ENCODE data around the gene TTLL3.
A peak's percentile ranks its signal among the peaks of the same experiment; 100 is the strongest.
"Not testable (repeated sequence)": the region's sequence is repeated elsewhere in the genome, so short reads cannot be mapped to it uniquely, and the experiment has no call there.

The TTLL3 gene

GRCh38 chr3:9843715-9844438 lies 33.8 kb downstream of the TTLL3 start, which contains the start of gene RPUSD3:
Gene RPUSD3 (minus strand): TSS chr3:9844008. CDS start chr3:9843990, 18 bp downstream.
- DNase-seq, result peak; percentile 99

DNA sequence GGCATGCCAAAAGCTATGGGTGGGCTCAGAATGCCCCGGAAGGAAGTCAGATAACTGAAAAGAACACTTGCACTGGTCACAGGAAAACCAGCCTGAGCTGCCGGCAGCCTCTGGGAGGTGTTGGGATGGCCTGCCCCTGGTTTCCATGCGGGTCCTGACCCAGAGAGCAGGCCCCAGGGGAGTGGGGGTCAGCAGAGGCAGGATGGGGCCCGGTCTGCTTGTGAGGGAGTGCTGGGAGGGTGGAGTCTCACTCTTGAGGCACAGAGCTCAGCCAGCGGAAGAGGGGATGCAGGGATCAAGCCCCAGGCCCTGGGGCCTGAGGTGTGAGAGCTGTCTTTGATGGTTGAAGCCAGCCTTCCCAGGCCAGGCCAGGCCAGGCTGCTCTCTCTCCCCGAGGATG lies 36.2 kb downstream of the TTLL3 start:
- no peak for DNase-seq

- DNase-seq, result no peak
Observed at GRCh38 chr3:9846931-9847488, 36.9 kb downstream of the TTLL3 start.

DNA sequence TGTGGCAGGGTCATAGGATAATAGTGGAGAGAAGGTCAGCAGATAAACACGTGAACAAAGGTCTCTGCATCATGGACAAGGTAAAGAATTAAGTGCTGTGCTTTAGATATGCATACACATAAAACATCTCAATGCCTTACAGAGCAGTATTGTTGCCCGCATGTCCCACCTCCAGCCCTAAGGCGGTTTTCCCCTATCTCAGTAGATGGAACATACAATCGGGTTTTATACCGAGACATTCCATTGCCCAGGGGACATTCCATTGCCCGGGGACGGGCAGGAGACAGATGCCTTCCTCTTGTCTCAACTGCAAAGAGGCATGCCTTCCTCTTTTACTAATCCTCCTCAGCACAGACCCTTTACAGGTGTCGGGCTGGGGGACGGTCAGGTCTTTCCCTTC lies 37.8 kb downstream of the TTLL3 start:
- DNase-seq, result not testable (repeated sequence)

- DNase-seq, result peak; percentile 36
Observed at GRCh38 chr3:9848860-9849259, 38.8 kb downstream of the TTLL3 start.

- DNase-seq, result not testable (repeated sequence)
Observed at GRCh38 chr3:9851383-9851782, 41.3 kb downstream of the TTLL3 start.

DNA sequence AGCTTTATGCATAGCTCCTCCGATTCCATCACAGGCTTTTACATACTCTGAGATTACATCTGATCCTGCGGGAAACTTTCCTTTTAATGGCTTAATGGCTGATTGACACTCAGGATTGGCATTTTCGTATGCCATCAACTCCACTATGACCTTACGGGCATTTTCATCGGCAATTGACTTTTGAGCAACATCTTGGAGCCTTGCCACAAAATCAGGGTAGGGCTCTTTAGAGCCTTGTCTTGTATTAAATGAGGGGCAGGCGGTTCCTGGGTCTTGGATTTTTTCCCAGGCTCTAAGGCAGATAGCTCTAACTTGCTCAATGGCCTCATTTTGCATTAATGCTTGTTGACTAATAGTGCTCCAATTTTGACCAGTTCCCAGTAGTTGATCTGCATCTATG lies 41.9 kb downstream of the TTLL3 start:
- not testable (repeated sequence) for DNase-seq

- DNase-seq, result no peak
Observed at GRCh38 chr3:9852528-9852927, 42.5 kb downstream of the TTLL3 start.

DNA sequence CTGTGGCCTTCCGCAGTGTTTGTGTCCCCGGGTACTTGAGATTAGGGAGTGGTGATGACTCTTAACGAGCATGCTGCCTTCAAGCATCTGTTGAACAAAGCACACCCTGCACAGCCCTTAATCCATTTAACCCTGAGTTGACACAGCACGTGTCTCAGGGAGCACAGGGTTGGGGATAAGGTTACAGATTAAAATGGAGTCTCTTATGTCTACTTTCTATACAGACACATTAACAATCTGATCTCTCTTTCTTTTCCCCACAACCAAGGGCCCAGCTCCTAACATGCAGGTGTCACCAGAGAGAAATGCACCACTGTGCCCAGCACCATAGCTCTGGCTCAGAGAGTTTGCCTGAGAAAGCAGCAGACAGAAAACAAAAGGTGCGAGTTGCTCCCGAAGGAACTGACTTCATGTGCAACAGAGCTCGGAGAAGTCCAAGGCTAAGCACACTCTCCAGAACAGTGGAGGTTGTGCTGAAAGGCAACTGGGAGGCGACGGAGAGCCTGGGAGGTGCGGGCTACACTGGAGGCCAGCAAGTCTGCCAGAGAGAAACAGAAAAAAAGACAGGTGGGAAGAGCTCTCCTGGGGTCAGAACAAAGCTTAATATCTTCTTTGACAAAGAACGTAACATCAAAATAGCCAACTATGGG lies 44.4 kb downstream of the TTLL3 start:
- not testable (repeated sequence) for DNase-seq

- DNase-seq, result no peak
Observed at GRCh38 chr3:9855594-9855993, 45.5 kb downstream of the TTLL3 start.

GRCh38 chr3:9859530-9860025 lies 49.5 kb downstream of the TTLL3 start:
- DNase-seq, result no peak

DNA sequence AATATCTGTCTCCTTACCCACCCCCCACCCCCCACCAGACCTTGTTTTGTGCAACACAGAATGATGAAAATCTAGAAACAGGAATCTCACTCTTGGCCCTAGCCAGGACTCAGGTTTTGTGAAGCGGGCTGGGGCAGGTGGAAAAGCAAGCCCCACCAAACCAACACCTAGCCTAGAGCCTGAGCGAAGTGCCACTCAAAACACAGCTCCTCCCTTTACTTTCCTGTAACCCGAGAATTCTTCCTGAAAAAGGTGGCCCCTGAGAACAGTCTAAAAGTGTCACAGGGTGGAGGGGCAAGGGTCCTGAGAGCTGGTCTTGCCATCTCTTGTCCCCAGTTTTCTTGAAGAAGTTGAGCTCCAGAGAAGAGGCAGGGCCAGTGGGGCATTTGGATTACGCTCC lies 51.1 kb downstream of the TTLL3 start:
- no peak for DNase-seq

- no peak for DNase-seq
Observed at GRCh38 chr3:9861626-9862130, 51.6 kb downstream of the TTLL3 start.

- peak; percentile 41 for DNase-seq
Observed at GRCh38 chr3:9862391-9863057, 52.5 kb downstream of the TTLL3 start.

GRCh38 chr3:9863058-9863772 lies 53.2 kb downstream of the TTLL3 start:
- DNase-seq, result no peak

DNA sequence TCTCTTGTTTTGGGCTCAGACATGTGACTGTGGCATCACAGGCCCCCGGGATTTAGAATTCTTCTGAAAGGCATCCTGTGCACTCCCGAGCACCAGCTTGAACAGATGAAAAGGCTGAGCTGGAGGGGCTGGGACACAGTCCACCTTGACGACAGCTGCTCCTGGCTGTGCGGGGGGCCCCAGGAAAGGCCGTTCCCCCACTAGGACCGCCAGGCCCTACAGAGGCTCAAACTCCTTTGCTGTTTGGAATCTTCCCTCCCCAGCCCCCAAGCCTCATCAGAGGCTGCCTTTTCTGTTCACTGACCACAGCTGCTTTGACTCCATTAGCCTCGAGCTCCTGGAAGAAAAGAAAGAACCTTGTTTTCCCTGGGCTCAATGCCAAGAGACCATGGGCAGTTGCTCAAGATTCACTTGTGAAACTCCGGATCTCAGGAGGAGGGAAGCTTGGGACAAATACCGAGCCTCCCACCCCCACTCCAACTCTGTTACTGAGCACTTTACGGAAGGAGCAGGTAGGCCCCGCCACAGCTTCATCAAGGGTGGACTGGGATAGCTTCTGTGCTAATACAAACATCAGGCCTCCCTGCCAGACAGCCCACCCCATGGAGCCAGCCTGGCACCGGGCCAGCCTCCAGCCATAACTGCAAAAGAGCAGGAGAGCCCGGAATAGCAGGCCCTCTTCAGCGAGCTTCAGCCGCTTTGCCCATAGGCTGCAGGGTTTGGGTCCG lies 54.3 kb downstream of the TTLL3 start:
- peak; percentile 71 for DNase-seq

GRCh38 chr3:9865125-9865637 lies 55.1 kb downstream of the TTLL3 start:
- not testable (repeated sequence) for DNase-seq

DNA sequence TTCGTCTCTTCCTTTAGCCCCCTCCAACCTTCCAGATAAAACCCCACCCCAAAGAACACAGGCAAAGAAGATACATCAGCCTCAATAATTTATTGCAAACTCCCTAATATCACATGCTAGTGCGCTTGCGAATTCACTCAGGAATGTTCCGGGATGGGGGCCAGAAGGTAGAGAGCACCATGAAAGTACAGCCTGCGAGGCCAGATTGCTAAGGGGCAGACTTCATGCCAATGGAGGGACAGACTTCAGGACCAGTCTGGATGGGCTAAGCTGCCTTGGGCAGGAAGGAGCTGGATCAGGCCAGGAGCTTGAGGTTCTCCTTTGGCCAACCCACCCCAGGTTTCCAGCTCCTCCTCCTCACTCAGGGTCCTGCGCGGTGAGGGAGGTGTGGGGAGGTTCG lies 56.6 kb downstream of the TTLL3 start:
- no peak for DNase-seq

DNA sequence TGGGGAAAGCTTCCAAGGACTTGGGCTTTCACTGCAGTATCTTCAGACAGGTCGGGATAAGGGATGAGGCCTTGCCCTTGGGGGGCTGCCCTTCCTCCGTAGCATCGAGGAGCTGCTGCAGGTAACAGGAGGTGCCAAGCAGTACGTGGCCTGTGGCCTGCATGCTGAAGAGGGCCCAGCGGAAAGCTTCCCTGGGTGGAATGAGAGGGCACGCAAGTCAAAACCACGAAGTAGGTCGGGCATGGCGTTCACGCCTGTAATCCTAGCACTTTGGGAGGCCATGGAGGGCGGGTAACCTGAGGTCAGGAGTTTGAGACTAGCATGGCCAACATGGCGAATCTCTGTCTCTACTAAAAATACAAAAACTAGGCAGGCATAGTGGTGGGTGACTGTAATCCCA lies 57.0 kb downstream of the TTLL3 start:
- no peak for DNase-seq

DNA sequence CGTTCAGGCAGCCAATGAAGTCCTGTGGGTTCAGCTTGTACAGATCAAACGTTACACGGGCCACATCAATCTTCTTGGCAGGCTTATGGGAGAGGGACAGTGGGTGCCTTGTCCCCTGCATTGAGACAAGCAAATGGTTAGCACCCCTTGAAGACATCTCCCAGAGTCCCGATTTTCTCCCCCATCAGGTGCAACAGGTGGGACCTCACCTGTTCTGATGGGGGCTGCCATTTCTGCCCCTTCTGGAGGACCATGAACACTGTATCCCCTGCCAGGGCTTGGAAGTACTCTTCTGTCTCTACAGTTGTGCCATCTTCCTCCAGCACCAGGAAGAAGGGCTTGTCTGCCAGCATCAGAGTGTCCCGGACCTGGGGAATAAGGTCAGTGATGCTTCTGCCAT lies 59.9 kb downstream of the TTLL3 start:
- DNase-seq, result no peak

- DNase-seq, result no peak
Observed at GRCh38 chr3:9870978-9871377, 60.9 kb downstream of the TTLL3 start.

GRCh38 chr3:9872067-9872466 lies 62.0 kb downstream of the TTLL3 start:
- DNase-seq, result peak; percentile 21
